Stimulated activated CD8-positive, alpha-beta memory T cell treated with anti-CD3 and anti-CD28 coated beads, Interleukin-15, amount 100 ng/mL, for 48 hours (primary cell): ENCODE measurements around the gene ADGRG1.
"Not testable (repeated sequence)": the region's sequence is repeated elsewhere in the genome, so short reads cannot be mapped to it uniquely, and the experiment has no call there.

Experiments
- DNase-seq, 2 donors: peaks; one replicate each; pipeline ENCODE4 v3.0.0-alpha.2; 2020; ENCODE audit warnings: low read depth in 2 of 2

Gene ADGRG1

DNA sequence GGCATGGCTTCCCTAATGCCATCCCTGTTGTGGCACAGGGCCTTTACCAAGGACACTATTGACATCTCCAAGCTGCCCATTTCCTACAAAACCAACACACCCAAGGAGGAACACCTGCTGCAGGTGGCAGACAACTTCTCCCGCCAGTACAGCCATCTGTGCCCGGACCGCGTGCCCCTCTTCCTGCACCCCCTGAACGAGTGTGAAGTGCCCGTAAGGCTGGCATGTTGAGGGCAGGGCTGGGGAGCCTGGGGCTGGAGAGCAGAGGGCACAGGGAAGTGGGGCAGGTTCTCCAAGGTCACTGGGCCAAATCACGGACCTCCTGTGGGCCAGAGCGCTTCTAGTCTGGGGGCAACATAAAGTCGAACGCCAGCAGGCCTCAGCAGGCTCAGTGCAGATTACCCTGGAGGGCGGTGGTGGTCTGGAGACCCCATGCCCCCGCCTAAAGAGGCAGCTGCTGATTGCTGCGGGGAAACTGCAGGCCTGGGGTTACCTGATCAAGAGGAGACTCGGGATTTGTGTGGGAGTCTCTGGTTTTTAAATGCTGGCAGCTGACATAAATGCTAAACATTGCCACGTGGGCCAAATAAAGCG, 70.5 kb downstream of the ADGRG1 start:
- DNase-seq, result no peak

DNA sequence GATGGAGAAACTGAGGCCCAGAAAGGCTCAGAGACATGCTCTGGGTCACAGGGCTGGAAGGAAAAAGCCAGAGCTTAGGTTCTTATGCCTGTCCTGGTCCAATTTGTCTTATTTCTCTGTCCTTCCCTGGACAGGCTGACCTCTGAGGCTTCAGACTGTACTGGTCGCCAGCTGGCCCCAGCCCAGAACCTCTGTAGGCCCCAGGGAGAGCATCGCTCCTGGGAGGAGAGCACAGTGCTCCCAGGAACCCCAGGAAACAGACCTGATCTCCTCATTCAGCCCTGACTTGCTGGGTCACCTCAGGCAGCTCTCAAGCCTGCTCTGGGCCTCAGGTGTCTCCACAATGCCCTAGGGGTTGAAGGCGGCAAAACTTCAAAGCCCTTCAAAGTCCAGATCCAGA, 71.1 kb downstream of the ADGRG1 start:
- no peak for DNase-seq

DNA sequence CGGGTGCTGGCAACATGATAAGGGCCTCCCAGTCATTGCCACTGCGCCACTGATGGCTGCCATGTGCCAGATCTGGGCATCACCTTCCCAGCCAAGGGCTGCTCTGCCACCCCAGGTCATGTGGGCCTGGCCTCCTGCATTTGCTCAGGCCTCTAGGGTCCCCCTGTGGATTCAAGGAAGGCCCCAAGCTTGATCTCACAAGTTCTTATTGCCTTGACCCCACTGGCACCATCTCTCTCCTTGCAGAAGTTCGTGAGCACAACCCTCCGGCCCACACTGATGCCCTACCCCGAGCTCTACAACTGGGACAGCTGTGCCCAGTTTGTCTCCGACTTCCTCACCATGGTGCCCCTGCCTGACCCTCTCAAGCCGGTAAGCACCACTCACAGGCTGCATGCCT, 71.5 kb downstream of the ADGRG1 start:
- no peak for DNase-seq

GRCh38 chr16:57700781-57701551, 72.5 kb downstream of the ADGRG1 start:
- DNase-seq, result no peak

GRCh38 chr16:57701759-57702371, 73.4 kb downstream of the ADGRG1 start:
- no peak for DNase-seq

DNA sequence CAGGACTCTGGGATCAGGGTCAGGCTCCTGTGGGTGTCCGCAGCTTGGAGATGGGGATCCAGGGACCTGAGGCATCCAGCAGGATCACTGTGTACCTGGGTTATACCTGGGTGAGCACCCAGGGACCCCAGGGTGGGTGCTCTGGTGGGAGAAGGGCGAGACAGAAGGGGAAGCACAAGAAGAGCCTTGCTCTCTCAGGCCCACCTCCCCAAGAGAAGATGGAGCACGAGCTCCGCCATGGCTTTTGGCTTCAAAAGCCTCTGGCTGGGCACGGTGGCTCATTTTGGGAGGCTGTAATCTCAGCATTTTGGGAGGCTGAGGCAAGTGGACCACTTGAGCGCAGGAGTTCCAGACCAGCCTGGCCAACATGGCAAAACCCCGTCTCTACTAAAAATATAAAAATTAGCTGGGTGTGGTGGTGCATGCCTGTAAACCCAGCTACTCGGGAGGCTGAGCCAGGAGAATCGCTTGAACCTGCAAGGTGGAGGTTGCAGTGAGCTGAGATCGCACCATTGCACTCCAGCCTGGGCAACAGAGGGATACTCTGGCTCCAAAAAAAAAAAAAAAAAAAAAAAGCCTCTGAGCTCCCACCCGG, 75.1 kb downstream of the ADGRG1 start:
- no peak for DNase-seq

DNA sequence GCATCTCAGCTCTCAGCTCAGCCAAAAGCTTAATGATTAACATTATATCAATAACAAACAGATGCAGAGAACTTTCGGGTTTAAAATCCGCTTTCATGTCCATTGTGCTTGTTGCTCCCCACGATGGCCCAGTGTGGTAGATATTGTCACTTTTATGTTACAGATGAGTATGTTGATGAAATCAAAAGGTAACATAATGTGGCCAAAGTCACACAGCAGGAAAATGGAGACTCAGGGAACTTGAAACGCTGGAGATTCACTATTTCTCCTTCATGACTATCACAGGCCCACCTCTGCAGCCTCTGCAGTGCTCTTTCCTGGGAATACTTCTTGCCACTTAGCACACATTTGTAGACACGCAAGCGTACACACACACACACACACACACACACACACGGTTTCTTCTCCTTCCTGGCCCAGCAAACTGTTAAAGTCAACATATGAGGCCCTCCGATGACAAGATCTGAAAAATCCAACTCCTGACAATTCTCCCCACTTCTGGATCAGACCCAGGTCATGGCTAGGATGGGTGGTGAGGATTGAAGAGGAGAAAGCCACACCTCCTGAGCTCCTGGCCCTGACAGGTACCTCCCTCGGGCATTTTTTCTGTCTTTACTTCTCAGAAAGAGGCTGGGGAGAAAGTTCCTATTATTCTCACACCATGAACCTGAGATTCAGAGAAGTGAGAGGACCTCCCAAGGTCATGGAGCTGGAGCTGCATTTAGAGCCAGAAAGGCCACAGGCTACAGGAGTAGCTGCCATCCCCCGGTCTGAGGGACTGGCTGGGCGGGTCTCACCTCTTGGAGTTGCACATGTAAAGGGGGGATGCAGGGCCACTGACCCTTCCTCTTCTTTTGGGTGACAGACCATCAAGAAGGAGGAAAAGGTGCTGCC, 75.8 kb downstream of the ADGRG1 start:
- no peak for DNase-seq

DNA sequence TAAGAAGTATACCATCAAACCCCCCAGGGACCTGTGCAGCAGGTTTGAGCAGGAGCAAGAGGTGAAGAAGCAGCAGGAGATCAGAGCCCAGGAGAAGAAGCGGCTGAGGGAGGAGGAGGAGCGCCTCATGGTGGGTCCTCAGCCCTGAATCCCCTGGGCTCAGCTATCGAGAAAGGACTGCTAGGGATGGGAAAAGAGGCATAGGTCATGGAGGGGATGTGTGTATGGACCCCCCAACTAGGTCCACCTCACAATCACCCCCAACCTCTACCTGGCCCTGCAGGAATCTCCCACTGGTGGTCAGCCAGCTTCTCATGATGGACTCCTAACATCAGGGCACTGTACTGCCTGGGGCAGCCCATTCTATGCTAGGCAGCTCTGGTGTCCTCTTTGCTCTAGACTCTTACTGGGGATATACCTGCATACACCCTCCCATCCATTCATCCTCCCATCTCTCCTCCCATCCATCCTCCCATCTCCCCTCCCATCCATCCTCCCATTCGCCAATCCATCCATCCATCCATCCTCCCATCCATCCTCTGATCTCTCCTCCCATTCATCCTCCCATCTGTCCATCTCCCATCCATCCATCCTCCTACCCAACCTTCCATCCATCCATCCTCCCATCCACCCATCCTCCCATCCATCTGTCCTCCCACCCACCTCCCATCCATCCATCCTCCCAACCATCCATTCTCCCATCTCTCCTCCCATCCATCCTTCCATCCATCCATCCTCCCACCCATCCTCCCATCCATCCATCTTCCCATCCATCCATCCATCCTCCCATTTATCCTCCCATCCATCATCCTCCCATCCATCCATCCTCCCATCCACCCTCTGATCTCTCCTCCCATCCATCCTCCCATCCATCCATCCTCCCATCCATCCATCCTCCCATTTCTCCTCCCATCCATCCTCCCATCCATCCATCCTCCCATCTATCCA, 76.7 kb downstream of the ADGRG1 start:
- DNase-seq, result no peak

DNA sequence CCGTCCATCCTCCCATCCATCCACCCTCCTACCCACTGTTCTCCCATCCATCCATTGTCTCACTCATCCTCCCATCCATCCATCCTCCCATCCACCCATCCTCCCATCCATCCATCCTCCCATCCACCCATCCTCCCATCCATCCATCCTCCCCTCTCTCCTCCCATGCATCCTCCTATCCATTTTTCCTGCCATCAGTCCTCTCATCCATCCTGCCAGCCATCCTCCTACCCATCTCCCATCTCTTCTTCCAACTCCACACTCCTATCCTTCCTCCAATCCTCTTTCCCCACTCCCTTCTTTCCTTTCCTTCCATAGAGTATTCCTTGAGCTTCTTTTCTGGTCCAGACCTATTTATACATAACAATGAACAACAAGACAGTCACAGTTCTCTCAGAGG, 78.3 kb downstream of the ADGRG1 start:
- no peak for DNase-seq

DNA sequence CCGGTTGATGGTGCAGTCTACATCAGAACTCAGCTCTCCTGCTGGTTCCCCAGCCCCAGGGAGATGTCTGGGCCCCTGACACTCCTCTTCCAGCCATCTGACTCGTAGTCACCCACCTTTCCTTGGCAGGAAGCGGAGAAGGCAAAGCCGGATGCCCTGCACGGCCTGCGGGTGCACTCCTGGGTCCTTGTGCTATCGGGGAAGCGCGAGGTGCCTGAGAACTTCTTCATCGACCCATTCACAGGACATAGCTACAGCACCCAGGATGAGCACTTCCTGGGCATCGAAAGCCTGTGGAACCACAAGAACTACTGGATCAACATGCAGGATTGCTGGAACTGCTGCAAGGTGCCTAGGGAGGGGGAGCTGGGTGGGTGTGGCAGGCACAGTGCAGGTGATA, 78.9 kb downstream of the ADGRG1 start:
- DNase-seq, result no peak

DNA sequence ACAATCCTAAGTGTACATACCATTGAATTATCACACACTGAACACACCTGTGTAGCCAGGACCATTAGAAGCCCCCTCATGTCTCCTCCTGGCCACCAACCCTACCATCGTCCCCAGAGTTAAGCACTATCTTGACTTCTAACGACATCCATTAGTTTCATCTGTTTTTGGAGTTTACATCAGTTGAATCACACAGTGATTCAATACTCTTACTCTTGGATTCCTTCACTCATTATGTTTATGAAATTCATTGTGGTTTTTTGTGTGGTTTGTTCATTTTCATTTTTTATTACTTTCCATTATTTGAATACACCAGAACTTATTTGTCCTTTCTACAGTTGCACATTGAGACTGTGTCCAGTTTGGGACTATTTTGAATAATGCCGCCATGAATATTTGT, 79.7 kb downstream of the ADGRG1 start:
- DNase-seq, result no peak

GRCh38 chr16:57709663-57710062, 81.2 kb downstream of the ADGRG1 start:
- no peak for DNase-seq

DNA sequence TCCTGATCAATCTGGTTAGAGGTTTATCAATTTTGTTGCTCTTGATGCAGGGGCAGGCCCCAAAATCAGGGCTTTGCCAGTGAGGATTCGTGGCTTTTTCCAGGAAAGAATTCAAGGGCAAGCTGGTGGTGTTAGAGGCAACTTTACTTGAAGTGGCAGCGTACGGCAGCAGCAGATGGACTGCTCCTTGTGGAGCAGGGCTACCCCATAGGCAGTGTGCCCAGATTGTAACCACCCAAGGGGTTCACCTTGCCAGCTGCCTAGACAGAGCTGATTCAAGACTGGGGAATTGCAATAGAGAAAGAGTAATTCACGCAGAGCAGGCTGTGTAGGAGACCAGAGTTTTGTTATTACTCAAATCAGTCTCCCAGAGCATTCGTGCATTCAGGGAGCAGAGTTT, 82.9 kb downstream of the ADGRG1 start:
- DNase-seq, result no peak

- DNase-seq, result no peak
Observed at GRCh38 chr16:57711993-57712392, 83.6 kb downstream of the ADGRG1 start.

GRCh38 chr16:57712569-57712968, 84.1 kb downstream of the ADGRG1 start:
- DNase-seq, result not testable (repeated sequence)

DNA sequence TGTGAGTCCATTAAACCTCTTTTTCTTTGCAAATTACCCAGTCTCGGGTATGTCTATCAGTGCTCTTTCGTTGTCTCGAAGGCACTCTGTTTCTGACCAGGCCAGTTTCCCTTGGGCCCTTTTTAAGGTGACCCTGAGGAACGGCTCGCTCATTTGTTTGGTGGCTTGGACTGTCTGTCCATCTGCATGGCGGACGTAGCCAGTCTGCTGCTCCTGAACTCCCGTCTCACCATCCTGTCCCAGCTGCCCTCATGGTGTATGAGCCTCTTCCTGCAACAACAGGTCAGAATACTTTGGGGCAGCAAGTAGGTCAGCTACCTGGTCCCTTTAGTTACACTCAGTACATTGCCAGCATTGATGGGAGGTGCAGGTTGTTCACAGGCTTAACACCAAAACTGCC, 85.2 kb downstream of the ADGRG1 start:
- no peak for DNase-seq

GRCh38 chr16:57714047-57714446, 85.6 kb downstream of the ADGRG1 start:
- DNase-seq, result no peak
